Measurements from ENCODE around the gene MMP14. TPM values are rescaled to one million over a fixed set of nuclear protein-coding genes. Genes with fewer than 3 reads are reported as not detected.

MMP14 gene
- total RNA-seq, 1 experiment from 2014 or later, result 94.4 TPM

- no peak overlapping the region for H3K4me3 Mint-ChIP-seq
- ATAC-seq, result no peak
- CTCF ChIA-PET, result no interaction called here
These were observed 38.8 kb downstream of the MMP14 start for GRCh38 chr14:22875003-22875747.

GRCh38 chr14:22875748-22876319 lies 39.4 kb downstream of the MMP14 start:
- DNase-seq (ENCODE audit: low spot score) (no peak), ATAC-seq (no peak)
- Mint-ChIP-seq H3K36me3 (peaks cover 11% of the 10 kb centered on the region), H3K27me3 (ENCODE audit: low read depth) (no peaks in the 10 kb centered on the region), H3K27ac (no peak overlapping the region), H3K4me3 (no peak overlapping the region), H3K4me1 (peaks cover 7% of the 10 kb centered on the region), H3K9me3 (no peaks in the 10 kb centered on the region)
- ChIA-PET CTCF (interaction anchor here (1.3 kb wide), 1 partner anchor 11 kb away, joined by 4 read pairs; no protein-coding TSS in a partner anchor), POLR2A (no interaction called here)
- TF ChIP-seq USF1 (CRISPR knock-in tag; IDR thresholded peaks at IDR 0.05) (no peak), ATF1 (CRISPR knock-in tag; IDR thresholded peaks at IDR 0.05) (no peak), JUN (CRISPR knock-in tag; IDR thresholded peaks at IDR 0.05) (no peak), ETV6 (CRISPR knock-in tag; IDR thresholded peaks at IDR 0.05) (no peak), ZNF416 (CRISPR knock-in tag; IDR thresholded peaks at IDR 0.05) (no peak), SMAD3 (CRISPR knock-in tag; IDR thresholded peaks at IDR 0.05; ENCODE audit: borderline replicate concordance) (no peak), ERG (CRISPR knock-in tag; IDR thresholded peaks at IDR 0.05) (no peak), IRF2 (CRISPR knock-in tag; IDR thresholded peaks at IDR 0.05; ENCODE audit: borderline replicate concordance, low read depth) (no peak)
- TF ChIP-seq, protein P1, sequence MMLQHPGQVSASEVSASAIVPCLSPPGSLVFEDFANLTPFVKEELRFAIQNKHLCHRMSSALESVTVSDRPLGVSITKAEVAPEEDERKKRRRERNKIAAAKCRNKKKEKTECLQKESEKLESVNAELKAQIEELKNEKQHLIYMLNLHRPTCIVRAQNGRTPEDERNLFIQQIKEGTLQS (CRISPR knock-in tag; conservative IDR thresholded peaks at IDR 0.05), result no peak

More at GRCh38 chr14:22875003-22875747, 38.8 kb downstream of the MMP14 start:
- no peaks in the 10 kb centered on the region for H3K27me3 Mint-ChIP-seq (ENCODE audit: low read depth)
- peaks cover 11% of the 10 kb centered on the region for H3K36me3 Mint-ChIP-seq
- TF ChIP-seq FOXP1 (CRISPR knock-in tag; IDR thresholded peaks at IDR 0.05; ENCODE audit: borderline replicate concordance), result no peak
- no peak for TF ChIP-seq SMAD3 (CRISPR knock-in tag; IDR thresholded peaks at IDR 0.05; ENCODE audit: borderline replicate concordance)
- TF ChIP-seq NR3C1 (CRISPR knock-in tag; conservative IDR thresholded peaks at IDR 0.05; ENCODE audit: low read depth), result no peak
- TF ChIP-seq ETV6 (CRISPR knock-in tag; IDR thresholded peaks at IDR 0.05), result no peak
- no peak for TF ChIP-seq ARID4B (CRISPR knock-in tag; IDR thresholded peaks at IDR 0.05; ENCODE audit: borderline replicate concordance)
- no peak for TF ChIP-seq ESRRA (CRISPR knock-in tag; IDR thresholded peaks at IDR 0.05; ENCODE audit: borderline replicate concordance)
- TF ChIP-seq TEAD1 (CRISPR knock-in tag; IDR thresholded peaks at IDR 0.05), result no peak
- TF ChIP-seq, protein P1 (CRISPR knock-in tag; conservative IDR thresholded peaks at IDR 0.05), result no peak
- TF ChIP-seq RELA (CRISPR knock-in tag; IDR thresholded peaks at IDR 0.05; ENCODE audit: borderline replicate concordance), result no peak
- TF ChIP-seq TP53 (CRISPR knock-in tag; IDR thresholded peaks at IDR 0.05), result no peak
- TF ChIP-seq HMGA2 (CRISPR knock-in tag; IDR thresholded peaks at IDR 0.05), result no peak
- no peak for TF ChIP-seq ZNF423 (CRISPR knock-in tag; IDR thresholded peaks at IDR 0.05)
- no peak for TF ChIP-seq ZNF219 (CRISPR knock-in tag; IDR thresholded peaks at IDR 0.05; ENCODE audit: borderline replicate concordance)
- no peak for TF ChIP-seq ATF6 (CRISPR knock-in tag; IDR thresholded peaks at IDR 0.05)
- no peak for TF ChIP-seq NFATC4 (CRISPR knock-in tag; IDR thresholded peaks at IDR 0.05)
- no peak for TF ChIP-seq TEAD4 (CRISPR knock-in tag; IDR thresholded peaks at IDR 0.05)
- no peak for TF ChIP-seq FOXJ3 (CRISPR knock-in tag; IDR thresholded peaks at IDR 0.05; ENCODE audit: borderline replicate concordance)
- no peak for TF ChIP-seq NFE2L1 (CRISPR knock-in tag; IDR thresholded peaks at IDR 0.05)
- TF ChIP-seq SP1 (CRISPR knock-in tag; conservative IDR thresholded peaks at IDR 0.05), result no peak
- POLR2A ChIA-PET, result no interaction called here
- H3K4me1 Mint-ChIP-seq, result peaks cover 14% of the 10 kb centered on the region
- no peak for DNase-seq (ENCODE audit: low spot score)
- H3K27ac Mint-ChIP-seq, result no peak overlapping the region
- no peaks in the 10 kb centered on the region for H3K9me3 Mint-ChIP-seq

All from WTC11 (cell line).